HUDEP-2 (cell line): Measurements from ENCODE around the gene TDRD1.

Experiments
- DNase-seq, 76 experiments: peaks; one replicate each; lab custom pipeline; 2025; ENCODE audit not compliant: unreplicated experiment in 76 of 76; lab: John Stamatoyannopoulos, UW

Gene TDRD1

DNA sequence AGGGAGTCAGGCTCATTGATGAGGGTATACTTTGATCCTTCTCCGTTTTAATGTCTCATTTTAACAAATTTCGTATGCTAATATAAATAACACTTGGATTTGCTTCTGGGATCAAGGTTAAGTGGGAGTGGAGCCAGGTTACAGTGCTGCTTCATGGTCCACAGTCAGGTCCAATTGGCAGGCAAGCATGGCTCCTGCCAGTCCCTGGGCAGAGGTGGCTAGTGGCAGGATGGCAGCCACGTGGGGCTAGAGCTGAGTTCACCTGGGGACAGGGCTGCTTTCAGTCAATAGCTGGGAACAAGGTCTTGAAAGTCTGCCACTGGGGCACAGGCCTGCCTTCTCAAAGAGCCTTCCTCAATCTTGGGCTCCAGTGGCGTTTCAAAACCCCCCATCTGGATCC, 43.9 kb downstream of the TDRD1 start:
- no peak for DNase-seq

DNA sequence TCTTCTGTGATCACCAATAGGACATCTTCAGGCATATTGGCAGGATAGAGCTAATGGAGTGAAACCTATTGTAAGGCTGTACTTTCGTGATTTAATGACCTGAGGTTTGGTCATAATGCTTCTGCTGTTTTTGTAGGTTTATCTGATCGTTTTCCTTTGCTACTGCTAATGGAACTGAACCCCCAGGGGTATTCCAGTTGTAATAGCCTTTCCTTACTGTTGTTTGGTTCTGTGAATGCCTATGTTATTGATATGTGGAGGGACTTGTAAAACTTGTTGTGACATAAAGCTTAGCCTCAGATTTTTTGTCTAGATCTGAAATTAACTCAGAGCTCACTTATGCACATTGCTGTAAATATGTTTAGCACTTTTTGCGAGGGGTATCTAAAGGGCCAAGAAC, 49.0 kb downstream of the TDRD1 start:
- DNase-seq, result no peak

- DNase-seq, result no peak
Observed at GRCh38 chr10:114232561-114233176, 53.5 kb downstream of the TDRD1 start.

- no peak for DNase-seq
Observed at GRCh38 chr10:114233482-114233881, 54.3 kb downstream of the TDRD1 start.

- no peak for DNase-seq
Observed at GRCh38 chr10:114234132-114234531, 55.0 kb downstream of the TDRD1 start.

DNA sequence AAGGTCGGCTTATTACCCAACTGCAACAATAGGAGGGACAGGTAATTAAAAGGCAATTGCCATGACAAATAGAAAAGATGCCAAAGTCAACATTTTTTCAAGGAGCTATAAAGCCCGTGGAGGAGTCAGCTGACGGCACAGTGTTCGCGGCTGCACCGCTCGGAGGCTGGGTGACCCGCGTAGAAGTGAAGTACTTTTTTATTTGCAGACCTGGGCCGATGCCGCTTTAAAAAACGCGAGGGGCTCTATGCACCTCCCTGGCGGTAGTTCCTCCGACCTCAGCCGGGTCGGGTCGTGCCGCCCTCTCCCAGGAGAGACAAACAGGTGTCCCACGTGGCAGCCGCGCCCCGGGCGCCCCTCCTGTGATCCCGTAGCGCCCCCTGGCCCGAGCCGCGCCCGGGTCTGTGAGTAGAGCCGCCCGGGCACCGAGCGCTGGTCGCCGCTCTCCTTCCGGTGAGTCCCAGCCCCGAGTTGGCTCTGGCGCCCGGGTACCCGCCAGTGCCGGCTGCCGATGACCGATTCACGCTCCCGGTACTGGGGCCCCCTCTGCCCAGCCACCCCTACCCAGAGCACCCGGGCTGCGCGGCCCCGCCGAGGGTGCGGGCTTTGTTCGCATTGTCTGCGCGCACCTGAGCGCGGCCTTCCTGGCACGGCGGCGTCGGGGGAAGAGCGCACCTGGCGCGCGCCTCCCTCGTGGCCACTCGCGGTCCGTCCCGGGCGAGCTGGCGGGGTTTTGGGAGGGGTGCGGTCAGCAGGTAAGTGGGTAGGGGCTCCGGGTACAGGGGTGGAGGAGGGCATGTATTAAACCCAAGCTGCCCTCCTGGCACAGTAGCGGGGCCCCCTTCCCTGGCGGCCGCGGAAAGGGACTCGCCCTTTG, 60.2 kb downstream of the TDRD1 start, which contains the start of gene VWA2:
TSS of gene VWA2 (plus strand) at position 138 of the 877 bp plus-strand sequence. CDS start 9,460 bp downstream, outside the sequence.
- no peak for DNase-seq

DNA sequence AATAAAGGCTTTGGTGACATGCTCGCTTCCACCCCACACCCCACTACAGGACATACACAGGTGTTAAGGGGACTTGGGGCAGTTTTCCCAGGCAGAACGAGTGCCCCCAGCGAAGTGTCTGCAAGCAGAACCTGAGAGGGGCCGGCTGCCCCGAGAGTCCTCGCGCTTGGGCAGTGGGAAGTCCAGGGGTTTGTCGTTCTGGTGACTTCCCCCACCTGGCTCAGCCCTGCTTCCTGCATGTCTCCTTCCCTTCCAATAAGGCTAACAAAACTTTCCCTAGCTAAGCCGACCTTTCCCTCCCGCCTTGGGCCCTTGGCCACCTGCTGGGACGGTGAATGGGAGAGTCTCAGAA, 60.8 kb downstream of the TDRD1 start:
- DNase-seq, result no peak

GRCh38 chr10:114242235-114242634, 63.1 kb downstream of the TDRD1 start:
- DNase-seq, result no peak

DNA sequence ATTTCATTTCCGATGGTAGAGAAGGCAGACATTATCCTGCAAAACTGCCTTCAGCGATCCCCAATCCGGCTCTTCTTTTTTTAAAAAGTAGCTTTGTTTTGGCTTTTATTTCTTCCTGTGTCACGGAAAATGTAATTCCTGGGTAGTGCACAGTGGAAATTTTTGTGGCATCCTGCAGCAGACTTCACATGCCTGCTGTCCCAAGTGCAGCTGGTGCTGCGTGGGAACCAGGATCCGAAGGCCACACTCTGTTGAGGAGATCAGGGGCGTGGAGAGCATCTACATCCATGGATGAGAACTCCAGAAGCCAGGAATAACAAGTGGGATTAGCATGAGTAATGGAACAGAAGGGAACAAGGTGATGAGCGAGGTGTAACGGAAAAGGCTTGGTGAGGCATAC, 64.5 kb downstream of the TDRD1 start:
- no peak for DNase-seq

DNA sequence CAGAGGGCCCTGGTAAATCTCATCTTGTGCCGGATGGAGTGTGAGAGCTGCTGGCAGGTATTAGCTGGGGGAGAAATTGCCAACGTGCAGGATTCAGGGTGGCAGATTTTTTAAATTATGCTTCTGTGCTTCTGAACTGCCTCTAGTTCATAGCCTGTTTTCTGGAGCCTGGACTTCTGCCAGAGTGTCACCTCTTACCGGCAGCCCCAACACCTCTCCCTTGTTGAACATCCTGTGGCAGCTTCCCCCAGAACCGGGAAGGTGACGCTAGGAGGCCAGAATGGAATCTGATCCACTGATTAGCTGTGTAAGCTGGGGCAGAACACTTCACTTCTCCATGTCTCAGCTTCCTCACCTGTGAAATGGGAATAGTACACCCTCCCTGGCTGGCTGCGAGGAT, 65.0 kb downstream of the TDRD1 start:
- DNase-seq, result no peak

DNA sequence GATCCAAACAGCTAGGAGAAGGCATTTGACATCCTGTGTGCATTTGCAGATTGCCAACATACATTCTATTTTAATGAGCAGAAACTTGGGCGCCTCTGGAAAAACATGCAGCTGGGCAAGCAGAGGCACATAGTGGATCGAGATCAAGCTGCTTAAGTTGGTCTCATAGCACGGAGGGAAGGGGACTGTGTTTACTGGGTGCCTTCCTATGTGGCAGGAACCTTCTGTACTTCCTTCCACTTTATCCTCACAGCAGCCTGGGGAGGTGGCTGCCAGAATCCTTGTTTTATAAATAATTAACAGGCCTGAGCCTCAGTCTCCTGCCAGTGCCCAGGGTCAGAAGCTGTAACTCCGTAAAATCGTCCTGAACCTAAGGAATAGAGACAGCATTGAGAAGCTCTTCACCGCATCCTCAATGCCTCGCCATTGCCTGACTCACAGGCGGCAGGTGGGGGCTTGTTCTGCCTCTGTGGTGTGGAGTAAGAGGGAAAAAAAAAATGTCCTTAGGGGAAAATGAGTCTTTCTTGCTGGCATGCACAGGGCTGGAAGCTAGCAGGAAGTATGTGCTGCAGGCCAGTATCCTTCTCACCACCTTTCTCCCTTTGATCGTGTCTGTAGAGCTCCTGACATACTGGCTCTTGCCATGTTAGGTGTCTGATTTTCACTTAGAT, 66.1 kb downstream of the TDRD1 start:
- no peak for DNase-seq

- no peak for DNase-seq
Observed at GRCh38 chr10:114246679-114247305, 67.6 kb downstream of the TDRD1 start.

- no peak for DNase-seq
Observed at GRCh38 chr10:114250236-114250635, 71.1 kb downstream of the TDRD1 start.

DNA sequence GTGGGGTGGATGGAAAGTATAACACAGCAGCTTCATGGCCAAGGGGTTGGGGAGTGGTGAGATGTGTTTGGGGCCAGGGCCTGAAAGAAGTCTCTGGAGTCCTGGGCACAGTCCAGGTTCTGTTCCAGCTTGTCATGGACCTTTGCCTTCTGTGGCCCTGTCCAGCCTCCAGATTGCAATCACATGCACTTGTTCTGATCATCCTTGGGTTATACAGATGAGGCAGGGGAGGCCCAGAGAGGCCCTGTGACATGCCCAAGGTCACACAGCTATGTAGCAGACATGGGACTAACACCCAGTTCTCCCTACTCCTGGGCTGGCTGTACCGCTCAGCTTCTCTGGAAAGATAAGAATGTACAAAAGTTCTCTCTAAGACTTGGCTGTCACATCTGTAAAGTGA, 71.6 kb downstream of the TDRD1 start:
- no peak for DNase-seq

DNA sequence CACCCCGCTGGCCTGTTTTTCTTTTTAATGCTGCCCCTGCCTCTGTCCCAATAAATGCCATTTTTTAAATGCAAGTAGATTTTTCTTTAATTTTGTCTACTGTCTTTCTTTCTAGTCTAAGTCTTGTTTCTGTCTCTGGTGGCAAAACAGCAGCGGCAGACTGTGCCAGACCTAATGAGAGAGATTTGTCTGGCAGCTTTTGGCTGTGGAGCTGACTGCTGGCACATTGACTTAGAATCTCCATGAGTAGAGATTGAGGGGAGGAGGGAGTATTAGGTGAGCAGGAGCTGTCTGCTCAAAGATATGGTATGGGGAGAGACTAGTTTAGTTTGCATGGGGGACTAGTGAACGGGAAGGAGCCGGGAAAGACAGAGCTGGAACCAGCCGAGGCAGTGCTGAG, 72.9 kb downstream of the TDRD1 start:
- no peak for DNase-seq

DNA sequence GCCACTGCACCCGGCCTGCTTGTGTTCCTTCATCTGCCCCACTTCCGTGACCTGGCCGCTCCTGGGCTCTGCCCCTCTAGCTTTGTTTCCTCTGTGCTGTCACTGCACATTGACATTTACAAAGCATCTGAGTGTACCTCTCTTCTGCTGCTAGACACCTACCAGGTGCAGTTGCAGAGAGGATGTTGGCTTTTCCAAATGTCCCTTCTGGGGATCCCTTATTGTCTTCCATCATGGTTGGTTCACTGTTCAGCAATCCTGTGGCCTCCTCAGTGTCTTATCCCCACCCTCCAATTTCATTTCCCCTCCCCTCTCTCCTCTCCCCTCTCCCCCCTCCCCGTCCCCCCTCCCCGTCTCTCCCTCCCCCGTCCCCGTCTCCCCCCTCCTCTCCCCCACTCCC, 73.7 kb downstream of the TDRD1 start:
- no peak for DNase-seq

DNA sequence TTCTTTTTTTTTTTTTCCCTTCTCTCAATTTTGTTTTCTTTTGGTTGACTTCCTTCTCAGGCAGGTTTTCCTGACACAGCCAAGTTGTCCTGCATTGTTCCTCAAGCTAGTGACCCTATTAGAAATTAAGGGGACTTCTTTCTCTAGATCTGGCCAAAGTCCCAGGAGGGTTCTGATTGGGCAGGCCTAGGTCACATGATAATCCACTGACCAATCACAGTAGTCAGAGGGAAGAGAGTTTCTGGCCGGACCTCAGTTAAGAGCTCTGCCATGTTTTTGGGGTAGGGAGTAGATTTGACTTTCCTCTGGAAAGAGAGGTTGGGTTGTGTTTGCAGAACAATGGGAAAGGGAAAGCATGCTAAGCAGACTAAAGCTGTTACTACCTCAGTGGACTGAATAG, 76.1 kb downstream of the TDRD1 start:
- no peak for DNase-seq

- DNase-seq, result no peak
Observed at GRCh38 chr10:114256008-114256765, 77.0 kb downstream of the TDRD1 start.

DNA sequence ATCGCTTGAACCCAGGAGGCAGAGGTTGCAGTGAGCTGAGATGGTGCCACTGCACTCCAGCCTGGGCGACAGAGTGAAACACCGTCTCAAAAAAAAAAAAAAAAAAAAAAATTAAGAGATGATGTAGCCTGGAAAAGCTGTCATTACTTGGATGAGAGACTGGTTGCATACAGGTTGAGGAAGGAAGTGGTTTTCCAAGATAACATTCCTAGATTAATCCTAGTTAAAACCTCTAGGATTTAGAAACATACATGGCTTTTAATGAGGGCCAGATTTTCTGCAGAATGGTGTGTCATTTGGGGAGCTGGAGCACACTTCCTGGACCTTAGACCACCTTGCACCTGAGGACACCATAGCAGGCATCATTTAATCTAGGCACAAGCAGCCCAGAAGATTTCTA, 77.7 kb downstream of the TDRD1 start:
- DNase-seq, result no peak

- DNase-seq, result no peak
Observed at GRCh38 chr10:114257498-114257897, 78.3 kb downstream of the TDRD1 start.
